Measurements from ENCODE around the gene OPRPN.

OPRPN gene, protein sequence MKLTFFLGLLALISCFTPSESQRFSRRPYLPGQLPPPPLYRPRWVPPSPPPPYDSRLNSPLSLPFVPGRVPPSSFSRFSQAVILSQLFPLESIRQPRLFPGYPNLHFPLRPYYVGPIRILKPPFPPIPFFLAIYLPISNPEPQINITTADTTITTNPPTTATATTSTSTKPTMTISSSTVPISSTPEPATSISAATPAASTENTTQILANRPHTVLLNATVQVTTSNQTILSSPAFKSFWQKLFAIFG

DNA sequence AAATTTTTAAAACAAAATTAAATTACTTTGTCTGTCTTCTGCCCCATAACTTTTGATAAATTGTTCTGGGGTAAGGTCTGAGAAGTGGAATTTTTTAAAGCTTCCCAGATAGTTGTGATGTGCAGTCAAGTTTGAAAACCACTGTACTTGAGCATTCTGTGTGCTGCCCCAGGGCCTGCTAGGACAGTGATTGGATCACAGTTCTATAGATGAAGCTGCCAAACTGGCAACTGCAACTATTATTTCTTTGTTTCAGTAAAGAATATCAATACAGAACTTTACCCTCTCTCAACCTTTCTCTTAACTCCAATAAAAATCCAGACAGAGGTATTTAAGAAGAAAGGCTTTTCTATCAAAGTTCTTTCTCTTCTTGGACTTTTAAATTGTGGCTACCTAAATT, at the start of gene OPRPN:
Gene OPRPN (plus strand): TSS at position 361 of the 400 bp plus-strand sequence. CDS start 1,346 bp downstream, outside the sequence.
- no peak for DNase-seq (ENCODE audit: low read depth in 2 of 2)

DNA sequence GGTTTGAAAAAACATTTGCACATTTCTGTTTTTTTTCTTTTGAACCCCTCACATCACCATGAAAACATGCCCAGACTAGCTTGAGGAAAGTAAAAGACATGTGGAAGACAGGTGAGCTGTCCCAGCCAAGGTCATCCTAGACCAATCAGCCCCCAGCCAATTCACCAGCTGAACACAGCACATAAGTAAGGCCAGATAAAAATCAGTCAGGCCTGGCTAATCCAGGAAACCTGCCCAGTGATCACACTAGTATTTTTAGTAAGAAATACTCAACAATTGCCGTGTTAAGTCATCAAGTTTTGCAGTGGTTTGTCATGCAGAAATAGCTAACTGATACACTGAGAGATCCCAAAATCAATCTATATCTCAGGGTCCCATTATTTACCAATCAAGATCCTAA, 41.6 kb upstream of the OPRPN start:
- DNase-seq (ENCODE audit: low read depth in 2 of 2) = no peak

DNA sequence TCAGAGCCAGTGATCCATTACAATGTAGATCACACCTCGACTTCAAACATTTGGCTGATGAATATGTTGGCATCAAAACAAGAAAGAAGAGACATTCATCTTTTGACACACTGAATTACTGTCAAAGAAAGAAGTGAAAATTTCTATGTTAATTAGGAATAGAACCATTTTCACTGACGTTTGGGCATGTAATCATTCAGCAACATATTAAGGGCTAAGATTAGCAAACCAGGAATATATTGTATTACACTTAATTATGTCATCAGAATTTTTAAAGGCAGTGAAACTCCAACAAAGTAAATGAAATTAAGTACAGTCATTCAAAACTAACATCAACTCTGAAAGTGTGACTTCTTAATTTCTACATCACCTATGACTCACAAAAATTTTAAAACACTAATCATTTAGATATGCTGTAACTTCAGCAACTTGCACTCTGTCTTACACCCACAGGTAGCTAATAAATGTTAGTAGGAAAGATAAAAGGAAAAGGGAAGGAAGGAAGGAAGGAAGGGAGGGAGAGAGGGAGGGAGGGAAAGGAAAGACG, 38.6 kb upstream of the OPRPN start:
- DNase-seq (ENCODE audit: low read depth in 2 of 2) = no peak

DNA sequence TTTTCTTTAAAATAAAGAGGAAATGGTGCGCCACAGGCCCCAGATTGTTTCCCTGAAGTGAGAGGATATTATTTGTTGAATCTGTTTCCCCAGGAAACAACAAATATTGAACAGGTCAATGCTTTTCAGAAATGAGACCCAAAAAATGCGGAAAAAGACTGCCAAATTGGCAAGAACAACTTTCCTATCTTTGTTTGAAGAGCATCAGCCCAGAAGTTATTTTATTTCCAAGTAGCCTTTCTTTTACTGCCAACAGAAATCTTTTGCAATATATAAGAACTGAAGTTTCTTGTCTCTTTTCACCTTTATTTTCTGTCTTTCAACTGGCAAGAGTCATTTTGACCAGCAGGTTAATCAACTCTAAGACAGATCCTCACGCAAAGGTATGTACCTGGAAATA, 37.3 kb upstream of the OPRPN start, which contains the start of gene SMR3A:
Gene SMR3A (plus strand): TSS at position 301 of the 400 bp plus-strand sequence. CDS start 1,356 bp downstream, outside the sequence.
- DNase-seq (ENCODE audit: low read depth in 2 of 2) = no peak

DNA sequence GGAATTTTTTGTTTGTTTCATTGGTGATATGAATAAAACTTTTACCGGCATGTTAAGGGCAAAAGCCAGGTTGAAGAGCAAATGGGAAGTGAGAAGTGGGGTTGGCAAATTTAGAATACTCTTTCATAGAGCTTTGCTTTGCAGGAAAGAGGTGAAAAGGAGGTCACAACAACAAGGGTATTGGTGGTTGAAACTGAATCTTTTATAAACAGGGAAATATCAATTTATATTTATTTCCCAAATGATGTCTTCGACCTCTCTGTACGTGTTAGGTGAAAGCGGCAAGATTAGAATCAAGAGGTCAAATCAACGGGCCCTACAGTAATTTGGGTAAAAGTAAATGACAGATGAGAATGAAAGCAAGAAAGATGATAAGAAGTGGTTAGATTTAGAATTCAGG, 33.7 kb upstream of the OPRPN start:
- DNase-seq (ENCODE audit: low read depth in 2 of 2) = no peak

DNA sequence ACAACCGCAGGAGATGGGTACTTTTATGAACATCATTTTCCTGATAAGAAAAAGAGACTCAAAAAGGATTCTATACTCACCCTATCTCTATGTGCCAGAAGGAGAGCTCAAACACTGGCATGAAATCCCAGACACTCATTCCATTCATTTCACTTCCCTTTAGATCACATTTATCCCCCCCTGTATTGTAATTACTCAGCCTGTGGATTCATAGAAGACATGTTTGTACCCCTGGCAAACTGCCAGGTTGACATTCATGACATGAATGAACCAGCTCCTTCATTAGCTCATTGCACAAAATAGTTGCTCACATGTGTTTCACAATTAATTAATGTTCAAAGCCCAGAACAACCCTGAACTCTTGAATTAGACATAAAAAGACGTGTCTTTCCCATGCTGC, 32.3 kb upstream of the OPRPN start:
- DNase-seq (ENCODE audit: low read depth in 2 of 2) = no peak

DNA sequence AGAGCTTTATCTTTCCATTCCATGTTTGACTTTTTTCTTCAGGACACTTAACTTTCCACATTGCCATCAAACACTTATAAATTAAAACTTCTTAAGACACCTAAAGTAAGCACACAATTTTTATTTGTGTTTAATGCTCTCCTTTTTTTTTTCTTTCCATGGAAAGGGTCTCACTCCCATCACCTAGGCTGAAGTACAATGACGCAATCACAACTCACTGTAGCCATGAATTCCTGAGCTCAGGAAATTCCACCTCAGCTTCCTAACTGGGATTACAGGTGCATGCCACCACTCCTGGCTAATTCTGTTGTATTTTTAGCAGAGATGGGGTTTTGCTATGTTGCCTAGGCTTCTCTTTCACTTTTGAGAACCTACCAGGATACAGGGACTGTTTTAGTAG, 29.9 kb upstream of the OPRPN start:
- no peak for DNase-seq (ENCODE audit: low read depth in 2 of 2)

DNA sequence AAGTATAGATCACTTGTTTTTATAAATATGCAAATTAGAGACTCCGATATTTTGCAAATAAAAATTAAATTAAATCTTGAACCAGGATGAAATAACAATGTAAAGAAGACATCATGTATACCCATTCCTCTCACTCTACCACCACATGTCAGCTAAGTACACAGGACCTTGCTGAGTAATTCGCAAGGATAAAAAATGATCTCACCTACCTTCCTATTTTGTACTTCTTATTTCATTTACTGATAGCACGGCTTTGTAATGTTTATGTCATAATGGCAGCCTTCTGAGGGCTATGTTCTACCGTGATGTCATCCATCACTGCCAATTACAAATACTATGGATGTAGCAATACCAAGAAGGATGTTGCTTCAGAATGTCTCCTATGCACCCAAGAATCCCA, 25.8 kb upstream of the OPRPN start:
- no peak for DNase-seq (ENCODE audit: low read depth in 2 of 2)

DNA sequence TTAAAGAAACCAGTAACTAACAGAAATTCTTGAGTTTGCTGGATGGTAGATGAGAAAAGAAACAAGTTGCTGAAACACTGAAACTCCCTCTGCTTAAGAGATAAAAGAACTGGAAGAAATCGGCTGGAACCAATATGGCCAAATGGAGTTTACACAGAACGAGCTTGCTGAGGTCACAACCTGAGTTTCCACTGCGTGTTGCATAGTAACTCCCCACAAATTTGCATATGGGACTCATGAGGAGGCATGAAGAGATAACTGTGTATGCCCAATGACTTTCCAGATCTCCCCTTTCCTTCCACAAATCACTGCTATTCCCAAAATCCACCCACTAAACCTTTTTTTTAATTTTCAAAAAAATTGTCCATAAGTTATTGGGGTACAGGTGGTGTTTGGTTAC, 25.0 kb upstream of the OPRPN start:
- DNase-seq (ENCODE audit: low read depth in 2 of 2) = no peak

DNA sequence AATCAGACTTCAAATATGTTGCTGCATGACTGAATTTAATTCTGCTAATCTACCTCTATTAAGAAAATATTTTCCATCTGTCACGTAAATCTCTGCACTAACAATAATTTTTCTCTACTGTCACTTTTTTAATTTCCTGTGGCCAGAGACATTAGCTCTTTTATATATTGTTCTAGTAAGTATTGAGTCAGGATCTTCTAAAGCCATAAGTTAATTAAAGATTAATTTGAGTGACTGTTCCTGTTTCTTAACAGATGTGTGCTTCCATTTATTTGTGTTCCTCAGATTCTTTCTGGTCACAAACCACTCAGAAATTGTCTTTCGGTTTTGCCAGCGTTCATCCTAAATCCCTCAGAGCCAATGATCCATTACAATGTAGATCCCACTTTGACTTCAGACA, 17.2 kb upstream of the OPRPN start:
- DNase-seq (ENCODE audit: low read depth in 2 of 2) = no peak

DNA sequence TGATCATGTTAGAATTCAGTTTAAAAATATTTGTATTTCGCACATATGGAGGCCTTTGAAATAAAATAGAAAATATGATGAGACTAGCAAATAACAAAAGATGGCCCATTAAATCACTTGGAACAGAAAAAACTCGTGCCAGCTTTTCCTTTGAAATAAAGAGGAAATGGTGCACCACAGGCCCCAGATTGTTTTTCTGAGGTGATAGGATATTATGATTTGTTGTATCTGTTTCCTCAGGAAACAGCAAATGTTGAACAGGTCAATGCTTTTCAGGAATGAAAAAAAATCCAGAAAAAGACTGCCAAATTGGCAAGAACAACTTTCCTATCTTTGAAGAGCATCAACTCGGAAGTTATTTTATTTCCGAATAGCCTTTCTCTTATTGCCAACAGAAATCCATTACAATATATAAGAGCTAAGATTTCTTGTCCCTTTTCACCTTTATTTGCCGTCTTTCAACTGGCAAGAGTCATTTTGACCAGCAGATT, 15.0 kb upstream of the OPRPN start, which contains the start of gene SMR3B:
Gene SMR3B (plus strand): TSS at position 441 of the 491 bp plus-strand sequence. CDS start 1,380 bp downstream, outside the sequence.
- DNase-seq (ENCODE audit: low read depth in 2 of 2) = no peak

DNA sequence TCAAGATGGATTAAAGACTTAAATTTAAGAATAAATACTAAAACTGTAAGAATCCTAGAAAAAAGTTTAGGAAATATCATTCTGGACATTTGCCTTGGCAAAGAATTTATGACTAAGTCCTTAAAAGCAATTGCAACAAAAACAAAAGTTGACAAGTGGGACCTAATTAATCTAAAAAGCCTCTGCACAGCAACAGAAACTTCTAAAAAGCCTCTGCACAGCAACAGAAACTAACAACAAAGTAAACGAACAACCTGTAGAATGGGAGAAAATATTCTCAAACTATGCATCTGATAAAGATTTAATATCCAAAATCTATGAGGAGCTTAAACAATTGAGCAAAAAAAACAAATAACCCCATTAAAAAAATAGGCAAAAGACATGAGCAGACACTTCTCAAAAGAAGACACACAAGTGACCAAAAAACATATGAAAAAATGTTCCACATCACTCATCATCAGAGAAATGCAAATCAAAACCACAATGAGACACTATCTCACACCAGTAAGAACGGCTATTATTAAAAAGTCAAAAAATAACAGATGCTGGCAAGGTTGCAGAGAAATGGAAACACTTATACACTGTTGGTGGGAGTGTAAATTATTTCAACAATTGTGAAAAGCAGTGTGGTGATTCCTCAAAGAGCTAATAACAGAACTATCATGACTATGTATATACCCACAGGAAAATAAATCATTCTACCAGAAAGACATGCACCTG, 5.5 kb upstream of the OPRPN start:
- DNase-seq (ENCODE audit: low read depth in 2 of 2) = no peak

DNA sequence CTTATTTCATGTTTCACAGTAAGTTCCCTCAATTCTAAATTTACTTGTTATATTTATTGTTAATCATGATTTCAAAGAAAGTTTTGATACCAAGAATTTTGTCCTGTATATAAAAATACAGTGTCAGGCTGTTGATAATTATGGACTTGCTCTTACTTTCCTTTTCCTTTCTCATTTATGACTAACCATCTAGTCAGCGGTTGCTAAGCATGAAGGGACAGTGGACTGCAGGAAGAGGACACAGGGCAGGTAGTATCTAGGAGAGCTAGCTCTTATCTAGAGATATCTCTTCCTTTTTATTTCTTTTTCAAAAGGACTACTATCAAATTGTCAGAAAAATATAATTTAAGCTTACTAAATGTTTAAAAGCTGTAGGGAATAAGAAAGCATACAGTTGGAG, 1.6 kb downstream of the OPRPN start:
- DNase-seq (ENCODE audit: low read depth in 2 of 2) = no peak

DNA sequence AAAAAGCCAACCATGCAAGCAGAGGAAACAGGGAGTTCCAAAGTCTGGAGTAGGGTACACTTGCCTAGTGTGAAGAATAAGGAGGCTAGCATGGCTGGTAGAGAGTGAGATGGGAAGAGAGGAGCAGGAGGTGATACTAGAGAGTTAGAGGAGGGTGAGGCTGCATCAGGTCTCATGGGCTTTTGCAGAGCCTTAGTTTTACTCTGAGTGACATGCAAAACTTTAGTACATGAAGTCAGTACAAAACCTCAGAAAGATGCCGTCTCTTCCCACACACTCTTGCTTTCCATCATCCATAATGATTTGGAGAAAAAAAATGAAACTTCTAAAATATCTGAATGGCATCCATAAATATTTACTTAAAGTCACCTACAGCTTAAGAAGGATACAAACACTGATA, 5.0 kb downstream of the OPRPN start:
- DNase-seq (ENCODE audit: low read depth in 2 of 2) = no peak

DNA sequence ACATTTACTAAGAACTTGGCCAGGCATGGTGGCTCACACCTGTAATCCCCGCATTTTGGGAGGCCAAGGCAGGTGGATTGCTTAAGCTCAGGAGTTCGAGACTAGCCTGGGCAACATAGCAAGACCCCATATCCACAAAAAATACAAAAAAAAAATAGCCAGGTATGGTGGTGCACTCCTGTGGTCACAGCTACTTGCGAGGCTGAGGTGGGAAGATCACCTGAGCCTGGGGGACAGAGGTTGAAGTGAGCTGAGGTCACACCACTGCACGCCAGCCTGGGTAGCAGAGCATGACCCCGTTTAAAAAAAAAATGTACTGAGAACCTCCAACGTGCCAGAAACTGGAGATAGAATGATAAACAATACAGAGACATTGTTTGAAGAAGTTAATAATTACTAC, 8.0 kb downstream of the OPRPN start:
- no peak for DNase-seq (ENCODE audit: low read depth in 2 of 2)

DNA sequence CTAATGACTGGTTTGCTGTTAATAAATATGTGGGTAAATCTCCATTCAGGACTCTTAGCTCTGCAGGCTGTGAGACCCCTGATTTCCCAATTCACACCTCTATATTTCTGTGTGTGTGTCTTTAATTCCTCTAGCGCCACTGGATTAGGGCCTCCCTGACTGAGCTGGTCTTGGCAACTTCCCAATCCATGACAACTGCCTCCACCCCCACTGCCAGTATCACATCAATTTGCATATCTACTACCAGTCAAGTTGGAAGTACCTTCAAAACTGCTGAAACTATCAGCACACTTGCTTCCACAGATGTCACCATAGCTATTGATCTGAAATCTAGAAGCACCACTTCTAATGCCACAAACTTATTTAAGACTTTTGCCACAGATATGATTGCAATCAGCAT, 27.6 kb downstream of the OPRPN start:
- no peak for DNase-seq (ENCODE audit: low read depth in 2 of 2)

DNA sequence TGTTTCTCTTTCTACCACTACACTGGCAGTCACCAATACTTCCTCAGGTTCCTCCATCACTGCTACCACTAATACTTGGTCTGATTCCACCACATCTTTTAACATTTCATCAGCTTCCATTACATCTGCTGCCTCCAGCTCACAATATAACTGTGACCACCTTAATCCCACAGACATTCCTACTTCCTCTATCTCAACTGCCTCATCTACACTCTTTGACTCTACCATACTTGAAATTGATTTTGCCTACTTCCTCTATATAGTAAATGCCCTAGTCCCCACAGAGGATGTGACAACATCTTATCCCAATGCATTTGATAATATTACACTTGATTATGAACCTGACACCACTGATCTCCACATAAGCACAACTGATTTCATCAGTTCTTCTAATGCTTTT, 29.0 kb downstream of the OPRPN start:
- no peak for DNase-seq (ENCODE audit: low read depth in 2 of 2)

DNA sequence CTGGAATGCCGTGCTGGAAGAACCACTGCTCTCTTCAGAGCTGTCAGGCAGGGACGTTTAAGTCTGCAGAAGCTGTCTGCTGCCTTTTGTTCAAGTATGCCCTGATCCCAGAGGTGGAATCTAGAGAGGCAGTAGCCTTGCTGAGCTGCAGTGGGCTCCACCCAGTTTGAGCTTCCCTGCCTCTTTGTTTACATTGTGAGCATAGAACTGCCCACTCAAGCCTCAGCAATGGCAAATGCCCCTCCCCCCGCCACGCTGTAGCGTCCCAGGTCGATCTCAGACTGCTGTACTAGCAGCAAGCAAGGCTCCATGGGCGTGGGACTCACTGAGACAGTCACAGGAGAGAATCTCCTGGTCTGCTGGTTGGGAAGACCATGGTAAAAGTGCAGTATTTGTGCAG, 39.5 kb downstream of the OPRPN start:
- DNase-seq (ENCODE audit: low read depth in 2 of 2) = no peak

DNA sequence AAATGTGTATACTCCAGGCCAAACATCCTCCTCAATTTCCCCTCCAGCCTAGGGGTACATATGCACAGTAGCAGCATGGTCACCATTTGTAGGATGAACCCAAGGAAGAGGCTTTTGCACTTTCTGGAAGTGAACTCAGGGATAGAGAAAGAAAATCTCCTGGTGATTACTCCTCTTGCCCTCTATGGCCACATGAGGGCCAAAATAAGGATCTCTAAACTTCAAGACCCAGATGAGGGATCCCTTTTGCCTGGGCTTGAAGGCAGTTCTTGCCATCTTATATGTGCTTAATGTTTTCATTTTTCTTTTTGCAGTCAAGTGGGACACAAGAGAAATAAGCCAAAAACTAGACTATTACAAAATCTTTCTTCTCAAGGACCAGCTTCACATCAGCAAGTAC, 44.7 kb downstream of the OPRPN start:
- DNase-seq (ENCODE audit: low read depth in 2 of 2) = no peak

DNA sequence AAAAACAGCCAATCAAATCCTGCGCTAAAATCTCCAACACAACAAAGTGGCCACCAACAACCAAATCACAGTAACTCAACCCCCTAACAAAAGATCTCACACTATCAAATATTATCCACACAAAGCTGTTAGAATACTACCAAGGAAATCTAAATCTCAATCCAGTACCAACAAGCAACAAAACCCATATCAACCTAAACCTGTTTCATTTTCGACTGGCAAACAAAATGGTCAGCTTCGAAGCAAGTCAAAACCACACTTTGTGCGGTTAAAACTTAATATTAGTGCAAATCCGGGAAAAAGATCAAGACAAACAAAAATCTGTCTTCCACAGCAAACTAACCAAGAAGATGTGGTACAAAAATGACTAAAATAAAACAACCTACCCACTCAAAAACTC, 45.6 kb downstream of the OPRPN start:
- DNase-seq (ENCODE audit: low read depth in 2 of 2) = no peak

DNA sequence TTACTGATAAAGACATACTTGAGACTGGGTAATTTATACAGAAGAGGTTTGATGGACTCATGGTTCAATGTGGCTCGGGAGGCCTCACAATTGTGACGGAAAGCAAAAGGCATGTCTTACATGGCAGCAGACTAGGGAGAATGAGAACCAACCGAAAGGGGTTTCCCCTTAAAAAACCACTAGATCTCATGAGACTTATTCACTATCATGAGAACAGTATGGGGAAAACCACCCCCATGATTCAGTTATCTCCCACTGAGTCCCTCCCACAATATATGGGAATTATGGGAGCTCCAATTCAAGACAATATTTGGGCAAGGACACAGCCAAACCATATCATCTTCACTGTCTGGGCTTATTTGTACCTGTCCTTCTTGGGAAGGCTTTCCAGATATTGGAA, 51.5 kb downstream of the OPRPN start:
- no peak for DNase-seq (ENCODE audit: low read depth in 2 of 2)

DNA sequence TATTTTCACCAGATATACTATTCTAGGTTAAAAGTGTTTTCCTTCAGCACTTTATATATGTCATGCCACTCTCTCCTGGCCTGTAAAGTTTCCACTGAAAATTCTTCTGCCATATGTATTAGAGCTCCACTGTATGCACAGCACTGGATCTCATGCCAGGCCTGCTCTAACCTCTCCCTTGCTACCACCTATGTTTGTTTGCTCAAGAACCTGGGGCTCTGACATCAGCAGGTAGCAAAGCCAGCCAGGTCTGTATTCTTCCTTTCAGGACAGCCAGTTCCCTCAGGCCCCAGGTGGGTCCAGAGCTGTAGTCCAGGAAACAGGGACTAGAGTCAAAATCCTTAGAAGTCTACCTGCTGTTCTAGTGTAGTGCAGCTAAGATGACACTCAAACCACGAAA, 55.2 kb downstream of the OPRPN start:
- DNase-seq (ENCODE audit: low read depth in 2 of 2) = no peak
